PC-9 (cell line): Measurements from ENCODE around the gene FLOT1. TPM values are rescaled to one million over a fixed set of nuclear protein-coding genes. Genes with fewer than 3 reads are reported as not detected.
"Not testable (repeated sequence)": the region's sequence is repeated elsewhere in the genome, so short reads cannot be mapped to it uniquely, and the experiment has no call there.

Source experiments
- BruUV-seq: library from RNA; stranded (reverse); fragments of 400-500 nt; replicated peaks from 2 replicates; lab custom pipeline; 2021; lab: Mats Ljungman, UMichigan
- CTCF ChIA-PET: fragments of 300-600 bp; sonication (Branson Sonifier 250); formaldehyde crosslinking; loops from one replicate; lab custom pipeline; 2022; ENCODE audit warnings: antibody characterized with exemption; lab: Charles Lee
- POLR2A ChIA-PET: fragments of 300-600 bp; sonication (Branson Sonifier 250); formaldehyde crosslinking; loops from one replicate; lab custom pipeline; 2022; ENCODE audit warnings: antibody characterized with exemption; ENCODE audit not compliant: unreplicated experiment; lab: Charles Lee
- DNase-seq, 2 experiments: peaks; one replicate each; pipeline versions ENCODE4 v3.0.0 to v3.0.0-alpha.2; 2015 to 2022; ENCODE audit warnings: mixed read lengths in 1 of 2
- H2AFZ ChIP-seq: fragments of 200-600 bp; sonication (generic); 2 replicates; pipeline ENCODE4 v1.8.1; 2017; ENCODE audit warnings: antibody characterized with exemption
- H3F3A ChIP-seq: fragments of 200-600 bp; sonication (generic); 2 replicates; pipeline ENCODE4 v1.8.1; 2017; ENCODE audit warnings: antibody characterized with exemption, mild to moderate bottlenecking, low read depth; ENCODE audit not compliant: insufficient read depth
- H3K27ac ChIP-seq: fragments of 200-600 bp; sonication (generic); 2 replicates; pipeline ENCODE4 v1.6.1; 2016; ENCODE audit warnings: mixed run types
- H3K27me3 ChIP-seq: fragments of 200-600 bp; sonication (generic); 2 replicates; pipeline ENCODE4 v1.6.1; 2016; ENCODE audit warnings: low read depth, mixed run types; ENCODE audit not compliant: insufficient read depth
- H3K36me3 ChIP-seq: fragments of 200-600 bp; sonication (generic); 2 replicates; pipeline ENCODE4 v1.6.1; 2016; ENCODE audit warnings: low read depth, mixed run types
- H3K4me1 ChIP-seq: fragments of 200-600 bp; sonication (generic); replicated peaks from 2 replicates; pipeline ENCODE4 v1.6.1; 2016; ENCODE audit warnings: mixed run types; ENCODE audit not compliant: insufficient read depth
- H3K4me2 ChIP-seq: fragments of 200-600 bp; sonication (generic); 2 replicates; pipeline ENCODE4 v1.6.1; 2017; ENCODE audit warnings: mixed run types
- H3K4me3 ChIP-seq: fragments of 200-600 bp; sonication (generic); 2 replicates; pipeline ENCODE4 v1.6.1; 2016; ENCODE audit warnings: mixed run types
- H3K79me2 ChIP-seq: fragments of 200-600 bp; sonication (generic); 2 replicates; pipeline ENCODE4 v1.6.1; 2017; ENCODE audit warnings: low read depth, mixed run types
- H3K9me2 ChIP-seq: fragments of 200-600 bp; sonication (generic); 2 replicates; pipeline ENCODE4 v1.8.1; 2017; ENCODE audit warnings: mild to moderate bottlenecking; ENCODE audit not compliant: insufficient read depth
- H3K9me3 ChIP-seq: fragments of 200-600 bp; sonication (generic); 2 replicates; pipeline ENCODE4 v1.8.1; 2016; ENCODE audit warnings: low read depth; ENCODE audit not compliant: insufficient read depth
- H4K20me1 ChIP-seq: fragments of 200-600 bp; sonication (generic); 2 replicates; pipeline ENCODE4 v1.8.1; 2017; ENCODE audit not compliant: insufficient read depth
- EZH2 ChIP-seq: fragments of 200-600 bp; sonication (generic); IDR thresholded peaks from 2 replicates; pipeline ENCODE4 v1.8.0; 2017; ENCODE audit warnings: antibody characterized with exemption, low read depth
- intact Hi-C: fragments of 100-400 bp; cut with micrococcal nuclease; formaldehyde crosslinking; loops from one replicate; pipeline ENCODE4 v1.10.0; 2022; ENCODE audit not compliant: unreplicated experiment
- total RNA-seq: library from RNA; stranded (reverse); gene quantifications from 2 replicates; pipeline ENCODE4 v1.2.3, GENCODE V29; 2021
- TF ChIP-seq, protein P1 (sequence below): fragments of 200-600 bp; sonication (generic); conservative IDR thresholded peaks from 2 replicates; pipeline ENCODE4 v1.6.1; 2017; ENCODE audit warnings: mixed run types, antibody characterized with exemption, mild to moderate bottlenecking, moderate library complexity

Gene FLOT1
- total RNA-seq, 1 experiment from 2014 or later: 225 TPM

DNA sequence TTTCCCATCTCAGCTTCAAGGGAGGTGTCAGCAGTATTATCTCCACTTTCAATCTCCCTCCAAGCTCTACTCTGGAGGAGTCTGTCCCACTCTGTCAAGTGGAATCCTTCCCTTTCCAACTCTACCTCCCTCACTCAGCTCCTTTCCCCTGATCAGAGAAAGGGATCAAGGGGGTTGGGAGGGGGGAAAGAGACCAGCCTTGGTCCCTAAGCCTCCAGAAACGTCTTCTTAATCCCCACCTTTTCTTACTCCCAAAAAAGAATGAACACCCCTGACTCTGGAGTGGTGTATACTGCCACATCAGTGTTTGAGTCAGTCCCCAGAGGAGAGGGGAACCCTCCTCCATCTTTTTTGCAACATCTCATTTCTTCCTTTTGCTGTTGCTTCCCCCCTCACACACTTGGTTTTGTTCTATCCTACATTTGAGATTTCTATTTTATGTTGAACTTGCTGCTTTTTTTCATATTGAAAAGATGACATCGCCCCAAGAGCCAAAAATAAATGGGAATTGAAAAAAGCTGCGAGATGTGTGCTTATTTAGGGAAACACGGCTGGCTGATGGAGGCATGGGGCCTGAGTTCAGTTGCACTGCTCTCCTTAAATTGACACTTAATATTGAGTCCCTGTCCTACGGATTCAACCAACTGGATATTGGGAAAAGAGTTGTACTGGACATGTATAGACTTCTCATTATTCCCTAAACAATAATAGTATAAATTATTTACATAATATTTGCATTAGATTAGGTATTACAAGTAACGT is 17.4 kb downstream of the FLOT1 start:
- Histone ChIP-seq H4K20me1 (peaks cover 50% of the 10 kb centered on the region), H3K27ac (no peak overlapping the region), H3K79me2 (peaks cover 50% of the 10 kb centered on the region), H3K4me1 (peaks cover 10% of the 10 kb centered on the region; the same call in 1 of the 2 replicates), H3K27me3 (no peaks in the 10 kb centered on the region), H2AFZ (no peak overlapping the region), H3F3A (peaks cover 83% of the 10 kb centered on the region), H3K36me3 (peaks cover 41% of the 10 kb centered on the region), H3K4me2 (no peak overlapping the region), H3K9me2 (no peaks in the 10 kb centered on the region), H3K9me3 (no peaks in the 10 kb centered on the region), H3K4me3 (no peak overlapping the region)
- no TSS peak for BruUV-seq
- ChIA-PET POLR2A (interaction anchor here (0.6 to 1.0 kb wide), 5 partner anchors 10 to 393 kb away, joined by 3 to 15 read pairs (median 4); no protein-coding TSS in a partner anchor), CTCF (interaction anchor here (0.6 kb wide), 1 partner anchor 141 kb away, joined by 3 read pairs; no protein-coding TSS in a partner anchor)
- TF ChIP-seq, protein P1, sequence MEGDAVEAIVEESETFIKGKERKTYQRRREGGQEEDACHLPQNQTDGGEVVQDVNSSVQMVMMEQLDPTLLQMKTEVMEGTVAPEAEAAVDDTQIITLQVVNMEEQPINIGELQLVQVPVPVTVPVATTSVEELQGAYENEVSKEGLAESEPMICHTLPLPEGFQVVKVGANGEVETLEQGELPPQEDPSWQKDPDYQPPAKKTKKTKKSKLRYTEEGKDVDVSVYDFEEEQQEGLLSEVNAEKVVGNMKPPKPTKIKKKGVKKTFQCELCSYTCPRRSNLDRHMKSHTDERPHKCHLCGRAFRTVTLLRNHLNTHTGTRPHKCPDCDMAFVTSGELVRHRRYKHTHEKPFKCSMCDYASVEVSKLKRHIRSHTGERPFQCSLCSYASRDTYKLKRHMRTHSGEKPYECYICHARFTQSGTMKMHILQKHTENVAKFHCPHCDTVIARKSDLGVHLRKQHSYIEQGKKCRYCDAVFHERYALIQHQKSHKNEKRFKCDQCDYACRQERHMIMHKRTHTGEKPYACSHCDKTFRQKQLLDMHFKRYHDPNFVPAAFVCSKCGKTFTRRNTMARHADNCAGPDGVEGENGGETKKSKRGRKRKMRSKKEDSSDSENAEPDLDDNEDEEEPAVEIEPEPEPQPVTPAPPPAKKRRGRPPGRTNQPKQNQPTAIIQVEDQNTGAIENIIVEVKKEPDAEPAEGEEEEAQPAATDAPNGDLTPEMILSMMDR: no peak
- no peak for TF ChIP-seq EZH2
- no peak for DNase-seq
- intact Hi-C loops: loop anchor here (5.0 kb wide), 2 partner anchors 362 to 378 kb away; partner anchors contain the start of gene RPP21

DNA sequence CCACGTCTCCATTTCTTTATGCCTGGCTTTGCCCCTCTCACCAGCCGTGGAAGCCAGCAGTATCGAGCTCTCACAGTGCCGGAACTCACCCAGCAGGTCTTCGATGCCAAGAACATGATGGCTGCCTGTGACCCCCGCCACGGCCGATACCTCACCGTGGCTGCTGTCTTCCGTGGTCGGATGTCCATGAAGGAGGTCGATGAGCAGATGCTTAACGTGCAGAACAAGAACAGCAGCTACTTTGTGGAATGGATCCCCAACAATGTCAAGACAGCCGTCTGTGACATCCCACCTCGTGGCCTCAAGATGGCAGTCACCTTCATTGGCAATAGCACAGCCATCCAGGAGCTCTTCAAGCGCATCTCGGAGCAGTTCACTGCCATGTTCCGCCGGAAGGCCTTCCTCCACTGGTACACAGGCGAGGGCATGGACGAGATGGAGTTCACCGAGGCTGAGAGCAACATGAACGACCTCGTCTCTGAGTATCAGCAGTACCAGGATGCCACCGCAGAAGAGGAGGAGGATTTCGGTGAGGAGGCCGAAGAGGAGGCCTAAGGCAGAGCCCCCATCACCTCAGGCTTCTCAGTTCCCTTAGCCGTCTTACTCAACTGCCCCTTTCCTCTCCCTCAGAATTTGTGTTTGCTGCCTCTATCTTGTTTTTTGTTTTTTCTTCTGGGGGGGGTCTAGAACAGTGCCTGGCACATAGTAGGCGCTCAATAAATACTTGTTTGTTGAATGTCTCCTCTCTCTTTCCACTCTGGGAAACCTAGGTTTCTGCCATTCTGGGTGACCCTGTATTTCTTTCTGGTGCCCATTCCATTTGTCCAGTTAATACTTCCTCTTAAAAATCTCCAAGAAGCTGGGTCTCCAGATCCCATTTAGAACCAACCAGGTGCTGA is 18.4 kb downstream of the FLOT1 start:
- intact Hi-C loops: loop anchor here (2.0 to 5.0 kb wide), 3 partner anchors 241 to 377 kb away; partner anchors contain the start of gene RPP21
- H3K9me2 ChIP-seq, H3K4me3 ChIP-seq, H2AFZ ChIP-seq, H3K4me2 ChIP-seq, H3K27me3 ChIP-seq, H3K27ac ChIP-seq, H3K9me3 ChIP-seq, DNase-seq: not testable (repeated sequence)
- ChIA-PET CTCF (interaction anchor here (0.6 to 1.1 kb wide), 4 partner anchors 16 to 363 kb away, joined by 3 to 21 read pairs (median 3); no protein-coding TSS in a partner anchor), POLR2A (interaction anchor here (0.6 to 0.7 kb wide), 2 partner anchors 184 to 242 kb away, joined by 3 to 4 read pairs; no protein-coding TSS in a partner anchor)
- Histone ChIP-seq H3K36me3 (peaks cover 31% of the 10 kb centered on the region), H3K4me1 (peaks cover 17% of the 10 kb centered on the region), H3F3A (peaks cover 73% of the 10 kb centered on the region), H3K79me2 (peaks cover 52% of the 10 kb centered on the region), H4K20me1 (peaks cover 50% of the 10 kb centered on the region)
- BruUV-seq: TSS peak; percentile 17

DNA sequence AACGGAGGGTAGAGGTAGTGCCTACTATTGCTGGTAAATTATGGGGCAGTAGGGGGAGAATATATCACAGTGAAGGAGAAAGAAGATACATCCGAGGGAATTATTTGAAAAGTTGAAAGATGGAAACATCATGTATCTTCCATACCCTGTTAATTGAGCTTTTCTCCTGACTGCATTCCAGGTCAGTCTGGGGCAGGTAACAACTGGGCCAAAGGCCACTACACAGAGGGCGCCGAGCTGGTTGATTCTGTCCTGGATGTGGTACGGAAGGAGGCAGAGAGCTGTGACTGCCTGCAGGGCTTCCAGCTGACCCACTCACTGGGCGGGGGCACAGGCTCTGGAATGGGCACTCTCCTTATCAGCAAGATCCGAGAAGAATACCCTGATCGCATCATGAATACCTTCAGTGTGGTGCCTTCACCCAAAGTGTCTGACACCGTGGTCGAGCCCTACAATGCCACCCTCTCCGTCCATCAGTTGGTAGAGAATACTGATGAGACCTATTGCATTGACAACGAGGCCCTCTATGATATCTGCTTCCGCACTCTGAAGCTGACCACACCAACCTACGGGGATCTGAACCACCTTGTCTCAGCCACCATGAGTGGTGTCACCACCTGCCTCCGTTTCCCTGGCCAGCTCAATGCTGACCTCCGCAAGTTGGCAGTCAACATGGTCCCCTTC is 19.2 kb downstream of the FLOT1 start:
- peaks cover 24% of the 10 kb centered on the region for H3K4me1 ChIP-seq
- not testable (repeated sequence) for H3K27me3 ChIP-seq, H3K9me3 ChIP-seq, H3K27ac ChIP-seq, DNase-seq, H3K9me2 ChIP-seq, H3K4me3 ChIP-seq, H2AFZ ChIP-seq, BruUV-seq
- ChIA-PET POLR2A (interaction anchor here (0.6 kb wide), 1 partner anchor 39 kb away, joined by 4 read pairs; no protein-coding TSS in a partner anchor), CTCF (interaction anchor here (0.6 to 1.1 kb wide), 3 partner anchors 44 to 364 kb away, joined by 3 to 4 read pairs (median 3); no protein-coding TSS in a partner anchor)
- peak overlapping the region; percentile 87 for H3K4me2 ChIP-seq
- peaks cover 60% of the 10 kb centered on the region for H3K79me2 ChIP-seq
- peaks cover 31% of the 10 kb centered on the region for H3K36me3 ChIP-seq
- intact Hi-C loops: loop anchor here (2.0 to 5.0 kb wide), 3 partner anchors 240 to 376 kb away; partner anchors contain the start of gene RPP21
- peaks cover 50% of the 10 kb centered on the region for H4K20me1 ChIP-seq
- peaks cover 67% of the 10 kb centered on the region for H3F3A ChIP-seq
